CD4-positive, alpha-beta T cell (primary cell): ENCODE results near the gene MCRS1. TPM values are rescaled to one million over a fixed set of nuclear protein-coding genes. Genes with fewer than 3 reads are reported as not detected.

ENCODE experiments used
- ATAC-seq: fragments of 200-7000 bp; cut with Tn5 transposase; one replicate; pipeline ENCODE4 v1.10.0; 2022; ENCODE audit warnings: mild to moderate bottlenecking; ENCODE audit not compliant: poor library complexity
- CTCF ChIA-PET: fragments of 350-600 bp; sonication (Branson Sonifier 250); formaldehyde crosslinking; loops from one replicate; lab custom pipeline; 2021; ENCODE audit warnings: antibody characterized with exemption, inconsistent platforms; lab: Charles Lee
- POLR2A ChIA-PET: fragments of 350-600 bp; sonication (Branson Sonifier 250); formaldehyde crosslinking; loops from one replicate; lab custom pipeline; 2021; ENCODE audit warnings: antibody characterized with exemption, inconsistent platforms; lab: Charles Lee
- DNase-seq, 14 experiments: peaks; one replicate each; pipeline ENCODE4 v3.0.0-alpha.2; 2013 to 2020; ENCODE audit warnings: mixed read lengths in 2 of 14
- H3K27ac ChIP-seq, 2 donors: one replicate each; pipeline versions ENCODE4 v1.5.1 to v1.7.0; 2013; ENCODE audit warnings: low read length in 2 of 2, low read depth in 1 of 2, mild to moderate bottlenecking in 1 of 2
- H3K27me3 ChIP-seq, 2 experiments: 1 replicate in 1 of 2; 2 replicates in 1 of 2; pipeline versions ENCODE4 v1.6.1 to v1.7.0; 2013; ENCODE audit warnings: low read length in 2 of 2, control low read depth in 1 of 2, mild to moderate bottlenecking in 1 of 2, moderate library complexity in 1 of 2; ENCODE audit not compliant: insufficient read depth in 2 of 2, control insufficient read depth in 1 of 2
- H3K36me3 ChIP-seq: one replicate; pipeline ENCODE4 v1.6.1; 2013; ENCODE audit warnings: low read length, control low read depth; ENCODE audit not compliant: insufficient read depth
- H3K4me1 ChIP-seq: one replicate; pipeline ENCODE4 v1.6.1; 2013; ENCODE audit warnings: low read length, control low read depth; ENCODE audit not compliant: insufficient read depth
- H3K4me3 ChIP-seq: one replicate; pipeline ENCODE4 v1.5.1; 2013; ENCODE audit warnings: mild to moderate bottlenecking, low read length, moderate library complexity
- H3K9me3 ChIP-seq, 2 experiments: 1 replicate in 1 of 2; 2 replicates in 1 of 2; pipeline versions ENCODE4 v1.6.1 to v1.7.0; 2013; ENCODE audit warnings: low read length in 2 of 2, mild to moderate bottlenecking in 2 of 2, control low read depth in 1 of 2, moderate library complexity in 1 of 2; ENCODE audit not compliant: control insufficient read depth in 1 of 2, insufficient read depth in 1 of 2
- H3K27ac Mint-ChIP-seq: one replicate; pipeline ENCODE4 v1.8.0; 2020; ENCODE audit warnings: mixed read lengths
- H3K27me3 Mint-ChIP-seq: one replicate; pipeline ENCODE4 v1.8.0; 2021; ENCODE audit warnings: mixed read lengths
- H3K36me3 Mint-ChIP-seq: one replicate; pipeline ENCODE4 v1.8.0; 2021; ENCODE audit warnings: low read depth, mixed read lengths
- H3K4me1 Mint-ChIP-seq: one replicate; pipeline ENCODE4 v1.8.0; 2021; ENCODE audit warnings: low read depth, mixed read lengths
- H3K4me3 Mint-ChIP-seq: one replicate; pipeline ENCODE4 v1.8.0; 2020; ENCODE audit warnings: mild to moderate bottlenecking, mixed read lengths
- H3K9me3 Mint-ChIP-seq: one replicate; pipeline ENCODE4 v1.8.0; 2020; ENCODE audit warnings: mixed read lengths
- CTCF ChIP-seq: fragments of 200-600 bp; IDR thresholded peaks from one replicate; pipeline ENCODE4 v1.8.0; 2022; ENCODE audit warnings: antibody characterized with exemption, mild to moderate bottlenecking
- intact Hi-C, 2 experiments: fragments of 100-400 bp; cut with DNase I in 1 of 2; cut with micrococcal nuclease in 1 of 2; formaldehyde crosslinking; loops; one replicate each; pipeline versions ENCODE4 v1.15.1 to v1.9.0; 2023 to 2025; cut with DNase I, micrococcal nuclease
- total RNA-seq, 174 experiments: library from RNA in 2 of 174; stranded (reverse) in 2 of 174; gene quantifications; one replicate each; pipeline ENCODE4 v1.2.3 and lab custom pipeline; 2021 to 2026

MCRS1 gene
- total RNA-seq, 2 experiments from 2014 or later, result 49.0 to 56.4 TPM

DNA sequence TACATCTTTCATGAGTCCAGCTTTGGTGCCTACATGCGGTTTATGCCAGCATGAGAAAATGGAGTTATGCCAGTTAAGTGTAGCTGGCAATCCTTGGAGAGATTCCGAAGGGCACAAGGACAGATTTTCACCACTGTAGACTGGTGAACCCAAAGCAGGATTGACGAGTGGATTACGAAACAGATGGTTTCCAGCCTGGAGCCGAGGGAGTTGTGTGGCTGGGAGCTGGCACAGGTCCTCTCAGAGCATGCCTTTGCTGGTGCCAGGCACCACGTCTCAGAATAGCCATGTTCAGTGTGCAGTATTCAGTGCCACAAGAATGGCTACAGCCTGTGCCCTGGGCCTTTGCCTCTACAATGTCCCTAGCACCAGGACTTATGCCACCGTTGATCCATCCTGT, 15.9 kb downstream of the MCRS1 start:
- peaks cover 6 to 17% of the 10 kb centered on the region in 2 experiments for H3K27me3 ChIP-seq
- H3K36me3 ChIP-seq, result no peaks in the 10 kb centered on the region
- peaks cover 20% of the 10 kb centered on the region for H3K27me3 Mint-ChIP-seq
- peaks cover 0 to 13% of the 10 kb centered on the region in 2 experiments for H3K9me3 ChIP-seq
- H3K27ac ChIP-seq, result no peak overlapping the region
- peaks cover 9% of the 10 kb centered on the region for H3K36me3 Mint-ChIP-seq
- ChIA-PET POLR2A (no interaction called here), CTCF (no interaction called here)
- no peak for ATAC-seq
- intact Hi-C loops, result loop anchor here (2.0 to 5.0 kb wide), 3 partner anchors 71 to 155 kb away; partner anchors contain the start of genes FMNL3 (in 1 of the 2) and PRPF40B (in 1 of the 2)
- no peak overlapping the region for H3K4me3 Mint-ChIP-seq
- no peaks in the 10 kb centered on the region for H3K9me3 Mint-ChIP-seq
- DNase-seq, result no peak
- H3K4me1 Mint-ChIP-seq, result peaks cover 12% of the 10 kb centered on the region
- TF ChIP-seq CTCF, result no peak
- H3K27ac Mint-ChIP-seq, result no peak overlapping the region
- peaks cover 21% of the 10 kb centered on the region for H3K4me1 ChIP-seq
- no peak overlapping the region for H3K4me3 ChIP-seq

DNA sequence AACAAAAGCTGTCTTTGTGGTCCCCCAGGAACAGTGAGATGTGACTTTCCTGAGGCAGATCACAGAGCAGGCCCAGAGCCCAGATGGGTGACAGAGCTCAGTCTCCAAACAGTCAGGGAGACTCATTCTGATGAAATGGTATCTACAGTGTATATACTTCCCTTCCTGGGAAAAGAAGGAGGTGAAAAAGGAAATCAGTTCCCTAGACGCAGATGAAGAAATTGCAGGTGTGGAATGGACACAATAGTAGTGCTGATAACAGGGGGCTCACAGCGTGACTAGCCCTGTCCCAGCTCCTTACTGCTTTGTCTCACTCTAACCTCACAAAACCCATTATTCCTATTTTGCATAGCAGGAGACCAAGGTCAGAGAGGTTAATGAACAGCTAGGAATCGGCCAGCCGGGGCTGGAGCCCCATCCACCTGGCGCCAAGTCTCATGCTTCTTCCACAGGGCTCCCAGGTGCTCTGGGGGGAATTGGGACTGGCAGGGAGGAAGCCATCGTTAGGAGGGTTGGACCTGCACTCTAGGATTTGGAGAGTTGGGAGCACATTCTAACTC, 17.2 kb downstream of the MCRS1 start:
- CTCF ChIA-PET, result no interaction called here
- H3K9me3 ChIP-seq, result peaks cover 0 to 13% of the 10 kb centered on the region in 2 experiments
- ATAC-seq, result no peak
- H3K9me3 Mint-ChIP-seq, result no peaks in the 10 kb centered on the region
- H3K4me1 ChIP-seq, result peaks cover 15% of the 10 kb centered on the region
- peaks cover 25% of the 10 kb centered on the region for H3K27me3 Mint-ChIP-seq
- peaks cover 12% of the 10 kb centered on the region for H3K4me1 Mint-ChIP-seq
- no peak overlapping the region for H3K27ac Mint-ChIP-seq
- no peak overlapping the region for H3K27ac ChIP-seq
- H3K27me3 ChIP-seq, result peaks cover 6 to 17% of the 10 kb centered on the region in 2 experiments
- H3K36me3 ChIP-seq, result no peaks in the 10 kb centered on the region
- TF ChIP-seq CTCF, result no peak
- H3K36me3 Mint-ChIP-seq, result no peaks in the 10 kb centered on the region
- intact Hi-C loops, result loop anchor here in 1 of 2 experiments (5.0 kb wide), 2 partner anchors 77 to 157 kb away; partner anchors contain the start of gene FMNL3
- peak overlapping the region; percentile 20 for H3K4me3 Mint-ChIP-seq
- POLR2A ChIA-PET, result no interaction called here
- DNase-seq, result no peak
- no peak overlapping the region for H3K4me3 ChIP-seq

DNA sequence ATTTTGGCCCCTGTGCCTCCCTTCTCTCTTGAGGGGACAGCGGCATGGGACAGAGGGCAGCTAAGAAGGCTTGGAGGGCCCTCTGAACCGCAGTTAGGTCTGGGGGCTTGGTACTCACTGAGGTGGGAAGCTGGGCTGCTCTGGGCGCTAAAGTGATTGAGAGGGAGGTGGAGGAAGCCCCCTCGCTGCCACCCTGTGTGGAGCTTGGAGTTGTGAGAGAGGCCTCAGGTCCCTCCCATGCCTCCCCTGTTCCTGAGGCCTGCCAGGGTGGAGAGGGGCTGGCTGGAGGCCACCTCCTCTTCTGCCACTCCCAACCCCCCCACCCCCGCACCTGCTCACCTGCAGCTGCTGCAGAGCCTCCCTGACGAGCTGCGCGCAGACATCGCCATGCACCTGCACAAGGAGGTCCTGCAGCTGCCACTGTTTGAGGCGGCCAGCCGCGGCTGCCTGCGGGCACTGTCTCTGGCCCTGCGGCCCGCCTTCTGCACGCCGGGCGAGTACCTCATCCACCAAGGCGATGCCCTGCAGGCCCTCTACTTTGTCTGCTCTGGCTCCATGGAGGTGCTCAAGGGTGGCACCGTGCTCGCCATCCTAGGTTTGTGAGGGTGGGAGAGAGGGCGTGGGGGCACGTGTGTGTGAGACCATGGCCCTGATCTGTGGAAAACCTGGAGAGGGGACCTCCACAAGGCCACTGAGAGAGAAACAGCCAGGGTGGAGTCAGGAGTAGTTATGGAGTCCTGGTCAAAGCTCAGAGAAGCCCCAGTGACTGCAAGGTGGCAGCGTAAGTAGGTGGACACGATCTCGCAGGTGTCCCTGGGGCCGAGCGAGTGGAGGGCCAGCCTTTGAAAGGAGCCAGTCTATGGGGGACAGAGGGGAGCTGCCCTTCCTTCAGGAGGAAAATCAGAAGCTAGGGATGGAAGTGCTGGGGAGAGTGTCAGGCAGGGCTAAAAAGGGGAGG, 17.9 kb downstream of the MCRS1 start:
- Histone ChIP-seq H3K27ac (no peak overlapping the region), H3K36me3 (no peaks in the 10 kb centered on the region), H3K4me1 (peaks cover 15% of the 10 kb centered on the region), H3K9me3 (peaks cover 0 to 13% of the 10 kb centered on the region in 2 experiments), H3K4me3 (peak overlapping the region; percentile 54), H3K27me3 (peaks cover 6 to 17% of the 10 kb centered on the region in 2 experiments)
- Mint-ChIP-seq H3K27ac (no peak overlapping the region), H3K27me3 (peaks cover 25% of the 10 kb centered on the region), H3K4me3 (peak overlapping the region; percentile 20), H3K36me3 (no peaks in the 10 kb centered on the region), H3K4me1 (peaks cover 12% of the 10 kb centered on the region), H3K9me3 (no peaks in the 10 kb centered on the region)
- DNase-seq (no peak), ATAC-seq (no peak)
- intact Hi-C loops, result loop anchor here in 1 of 2 experiments (5.0 kb wide), 2 partner anchors 77 to 157 kb away; partner anchors contain the start of gene FMNL3
- POLR2A ChIA-PET, result no interaction called here
- CTCF ChIA-PET, result no interaction called here
- no peak for TF ChIP-seq CTCF
